ENCODE results near the gene SLCO2B1.

DNA sequence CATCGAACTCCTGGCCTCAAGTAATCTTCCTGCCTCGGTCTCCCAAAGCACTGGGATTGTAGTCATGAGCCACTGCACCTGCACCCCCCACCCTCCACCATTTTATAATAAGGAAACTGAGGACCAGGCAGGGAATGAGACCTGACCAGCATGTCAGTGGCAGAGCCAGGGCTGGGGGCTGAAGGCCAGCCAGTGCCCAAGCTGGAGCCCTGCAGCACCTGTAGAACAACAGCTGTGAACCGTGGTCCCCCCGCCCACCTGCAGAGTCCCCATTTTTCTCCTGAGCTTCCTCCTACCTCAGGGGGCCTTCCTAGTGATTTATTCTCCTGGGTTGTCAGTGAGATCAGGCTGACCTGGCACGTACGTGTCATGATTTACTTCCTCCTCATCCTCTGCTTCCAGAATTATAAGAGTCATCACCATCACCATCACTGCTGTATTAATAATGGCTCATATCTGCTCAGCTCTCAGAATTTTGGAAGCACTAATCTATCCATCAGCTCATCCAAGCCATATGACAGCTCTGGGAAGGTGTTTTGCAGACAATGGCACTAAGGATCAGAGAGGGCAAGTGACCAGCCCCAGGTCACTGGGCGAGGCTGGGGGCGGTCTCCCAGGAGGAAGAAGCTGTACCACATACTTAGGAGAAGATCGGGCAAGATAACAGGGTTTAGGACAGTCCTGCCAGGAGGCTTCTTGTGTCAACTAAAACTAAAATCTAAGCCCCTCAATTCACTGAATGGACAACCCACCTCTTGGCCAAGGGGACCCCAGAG is 5.5 kb upstream of the SLCO2B1 start:
- no peak for TF ChIP-seq POLR2A (IDR thresholded peaks at IDR 0.05)
- TF ChIP-seq, protein P1, sequence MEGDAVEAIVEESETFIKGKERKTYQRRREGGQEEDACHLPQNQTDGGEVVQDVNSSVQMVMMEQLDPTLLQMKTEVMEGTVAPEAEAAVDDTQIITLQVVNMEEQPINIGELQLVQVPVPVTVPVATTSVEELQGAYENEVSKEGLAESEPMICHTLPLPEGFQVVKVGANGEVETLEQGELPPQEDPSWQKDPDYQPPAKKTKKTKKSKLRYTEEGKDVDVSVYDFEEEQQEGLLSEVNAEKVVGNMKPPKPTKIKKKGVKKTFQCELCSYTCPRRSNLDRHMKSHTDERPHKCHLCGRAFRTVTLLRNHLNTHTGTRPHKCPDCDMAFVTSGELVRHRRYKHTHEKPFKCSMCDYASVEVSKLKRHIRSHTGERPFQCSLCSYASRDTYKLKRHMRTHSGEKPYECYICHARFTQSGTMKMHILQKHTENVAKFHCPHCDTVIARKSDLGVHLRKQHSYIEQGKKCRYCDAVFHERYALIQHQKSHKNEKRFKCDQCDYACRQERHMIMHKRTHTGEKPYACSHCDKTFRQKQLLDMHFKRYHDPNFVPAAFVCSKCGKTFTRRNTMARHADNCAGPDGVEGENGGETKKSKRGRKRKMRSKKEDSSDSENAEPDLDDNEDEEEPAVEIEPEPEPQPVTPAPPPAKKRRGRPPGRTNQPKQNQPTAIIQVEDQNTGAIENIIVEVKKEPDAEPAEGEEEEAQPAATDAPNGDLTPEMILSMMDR (IDR thresholded peaks at IDR 0.05), result no peak
